ENCODE results near the gene TRPC1. TPM values are rescaled to one million over a fixed set of nuclear protein-coding genes. Genes with fewer than 3 reads are reported as not detected.

The TRPC1 gene
- polyA plus RNA-seq, 1 donor from 2014 or later = 0.45 TPM

GRCh38 chr3:142844339-142844977, 120.6 kb downstream of the TRPC1 start:
- H3K9me3 Mint-ChIP-seq = peaks cover 0 to 4% (median 3%) of the 10 kb centered on the region in 3 donors
- H3K4me1 Mint-ChIP-seq = no peaks in the 10 kb centered on the region
- H3K27ac Mint-ChIP-seq = no peak overlapping the region
- peaks cover 4% of the 10 kb centered on the region for H3K27me3 Mint-ChIP-seq
- no peaks in the 10 kb centered on the region for H3K36me3 Mint-ChIP-seq
- no peak overlapping the region for H3K4me3 Mint-ChIP-seq

DNA sequence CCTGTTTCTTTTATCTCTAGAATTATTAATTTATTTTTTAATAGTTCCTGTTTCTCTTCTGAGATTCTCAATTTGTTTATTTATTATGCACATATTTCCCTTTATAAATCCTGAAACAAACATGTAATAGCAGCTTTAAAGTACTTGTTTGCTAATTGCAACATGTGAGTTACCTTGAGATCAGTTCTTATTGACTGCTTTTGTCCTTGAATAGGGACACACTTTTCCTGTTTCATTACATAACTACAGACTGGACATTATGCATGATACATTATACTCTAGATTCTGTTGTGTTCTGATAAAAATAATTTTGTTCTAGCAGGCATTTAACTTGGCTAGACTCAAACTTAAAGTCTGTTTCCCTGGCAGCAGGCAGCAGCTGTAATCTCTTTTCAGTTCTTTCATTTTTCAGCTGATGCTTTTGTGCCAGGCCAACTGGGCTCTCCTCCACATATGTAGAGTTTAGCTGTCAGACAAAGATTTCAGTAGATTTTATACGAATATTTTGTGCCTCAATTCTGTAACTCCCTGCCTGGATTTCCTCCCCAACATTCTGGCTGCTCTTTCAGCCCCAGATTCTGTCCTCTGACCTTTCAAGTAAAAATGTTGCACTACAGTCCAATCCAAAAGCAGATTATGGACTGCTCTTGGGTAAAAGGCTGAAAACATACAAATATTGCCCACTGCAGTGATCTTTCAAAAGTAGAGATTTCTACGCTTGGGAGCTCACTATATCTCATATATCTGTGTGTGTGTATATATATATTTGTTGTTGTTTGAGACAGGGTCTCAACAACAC, 123.1 kb downstream of the TRPC1 start:
- Mint-ChIP-seq H3K36me3 (no peaks in the 10 kb centered on the region), H3K4me1 (no peaks in the 10 kb centered on the region), H3K9me3 (peaks cover 0 to 4% (median 3%) of the 10 kb centered on the region in 3 donors), H3K27ac (no peak overlapping the region), H3K4me3 (no peak overlapping the region), H3K27me3 (no peaks in the 10 kb centered on the region)

DNA sequence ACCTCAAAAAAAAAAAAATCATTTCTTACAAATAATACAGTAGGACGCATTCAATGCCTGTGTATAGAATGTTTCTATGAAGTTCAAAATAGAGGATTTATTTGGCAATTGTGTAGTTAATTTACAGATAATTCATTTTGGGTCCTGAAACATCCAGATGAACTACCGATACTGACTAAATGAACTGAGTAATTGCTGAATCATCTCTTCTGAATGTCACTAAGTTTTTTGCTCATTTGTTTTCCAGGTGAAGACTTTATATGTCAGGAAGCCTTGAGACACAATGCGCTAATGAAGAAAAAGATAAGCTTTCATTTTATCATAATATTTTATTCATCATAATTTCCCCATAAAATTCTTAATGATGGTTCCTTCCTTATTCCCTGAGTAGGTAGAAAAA, 125.3 kb downstream of the TRPC1 start:
- H3K27me3 Mint-ChIP-seq = no peaks in the 10 kb centered on the region
- no peak overlapping the region for H3K4me3 Mint-ChIP-seq
- H3K4me1 Mint-ChIP-seq = no peaks in the 10 kb centered on the region
- H3K36me3 Mint-ChIP-seq = no peaks in the 10 kb centered on the region
- H3K27ac Mint-ChIP-seq = no peak overlapping the region
- peaks cover 0 to 4% (median 3%) of the 10 kb centered on the region in 3 donors for H3K9me3 Mint-ChIP-seq

GRCh38 chr3:142850395-142851023, 126.7 kb downstream of the TRPC1 start:
- H3K27ac Mint-ChIP-seq = no peak overlapping the region
- H3K27me3 Mint-ChIP-seq = no peaks in the 10 kb centered on the region
- no peak overlapping the region for H3K4me3 Mint-ChIP-seq
- H3K9me3 Mint-ChIP-seq = peaks cover 0 to 3% (median 0%) of the 10 kb centered on the region in 3 donors
- H3K36me3 Mint-ChIP-seq = no peaks in the 10 kb centered on the region
- H3K4me1 Mint-ChIP-seq = no peaks in the 10 kb centered on the region

GRCh38 chr3:142852009-142852408, 128.2 kb downstream of the TRPC1 start:
- Mint-ChIP-seq H3K36me3 (no peaks in the 10 kb centered on the region), H3K27ac (no peak overlapping the region), H3K9me3 (peaks cover 0 to 2% (median 0%) of the 10 kb centered on the region in 3 donors), H3K4me3 (no peak overlapping the region), H3K27me3 (no peaks in the 10 kb centered on the region), H3K4me1 (no peaks in the 10 kb centered on the region)

DNA sequence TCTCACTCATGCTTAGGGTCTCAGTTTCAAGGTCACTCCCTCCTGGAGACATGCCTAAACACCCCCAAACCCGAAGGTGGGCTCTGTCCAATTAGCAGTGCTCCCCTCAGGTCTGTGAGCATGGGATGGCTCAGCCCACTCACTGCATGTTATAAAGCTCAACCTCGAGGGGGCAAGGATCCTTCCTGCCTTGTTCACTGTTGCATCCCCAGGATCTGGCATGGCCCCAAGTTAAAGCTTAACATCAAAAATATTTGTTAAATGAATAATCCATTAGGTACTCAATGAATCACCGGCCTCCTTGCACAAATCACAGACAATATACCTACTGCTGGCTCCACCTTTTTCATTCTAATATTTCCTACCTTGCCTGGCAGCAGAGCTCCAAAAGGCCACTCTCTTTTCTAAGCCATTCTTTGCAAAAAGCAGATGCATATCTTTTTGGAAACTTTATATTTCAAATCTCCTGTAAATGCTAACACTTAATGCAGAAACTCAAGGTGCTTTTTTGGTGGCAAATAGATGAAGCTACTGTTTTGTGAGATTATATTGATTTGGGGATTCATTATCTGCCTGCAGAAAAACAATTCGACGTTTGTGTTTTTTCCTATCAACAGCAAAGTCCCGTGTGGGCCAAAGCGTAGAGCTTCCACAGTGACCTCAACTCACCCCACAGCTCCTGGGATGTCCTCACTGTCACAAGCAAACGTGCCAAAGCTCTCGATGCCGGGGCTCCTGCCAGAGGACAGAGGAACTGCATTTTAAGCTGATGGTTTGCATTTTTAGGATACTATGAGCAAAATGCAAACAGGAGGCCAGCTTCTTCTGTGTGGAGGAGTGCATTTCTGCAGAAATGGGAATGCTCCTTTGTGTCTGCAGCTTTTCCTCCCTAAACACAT, 129.7 kb downstream of the TRPC1 start:
- Mint-ChIP-seq H3K9me3 (peaks cover 0 to 2% (median 0%) of the 10 kb centered on the region in 3 donors), H3K4me3 (no peak overlapping the region), H3K27me3 (no peaks in the 10 kb centered on the region), H3K4me1 (no peaks in the 10 kb centered on the region), H3K27ac (no peak overlapping the region), H3K36me3 (no peaks in the 10 kb centered on the region)

DNA sequence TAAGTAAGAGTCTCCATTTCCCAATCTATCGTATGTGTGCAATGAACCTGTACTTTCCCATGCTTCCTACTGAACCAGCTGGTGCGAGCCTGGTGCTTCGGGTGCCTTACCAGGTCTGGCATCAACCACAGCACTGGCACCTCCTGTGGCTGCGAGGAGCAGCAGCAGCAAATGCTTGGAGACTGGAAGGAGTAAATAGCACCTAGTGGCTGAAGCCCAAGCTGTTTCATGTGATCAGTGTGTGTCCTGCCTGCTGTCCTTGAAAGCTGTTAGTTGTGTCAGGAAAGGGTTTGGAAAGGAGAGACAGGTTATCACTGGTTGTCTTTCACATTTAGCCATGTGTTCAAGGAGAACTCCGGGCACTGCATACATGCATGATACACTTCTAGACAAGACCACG, 133.2 kb downstream of the TRPC1 start:
- Mint-ChIP-seq H3K27ac (no peak overlapping the region), H3K4me3 (no peak overlapping the region), H3K4me1 (no peaks in the 10 kb centered on the region), H3K27me3 (peaks cover 2% of the 10 kb centered on the region), H3K36me3 (no peaks in the 10 kb centered on the region), H3K9me3 (no peaks in the 10 kb centered on the region)

Other genes with a start within 250 kb of the TRPC1 start
- gene ATR, start 145.3 kb upstream of the TRPC1 start, polyA plus RNA-seq = 12.6 TPM
- not detected for gene PLS1, start 127.6 kb upstream of the TRPC1 start, polyA plus RNA-seq
- gene PCOLCE2, start 165.0 kb downstream of the TRPC1 start, polyA plus RNA-seq = not detected
- gene PAQR9, start 239.6 kb downstream of the TRPC1 start, polyA plus RNA-seq = not detected